Measurements from ENCODE around the gene GNE.
A peak's percentile ranks its signal among the peaks of the same experiment; 100 is the strongest.
"Not testable (repeated sequence)": the region's sequence is repeated elsewhere in the genome, so short reads cannot be mapped to it uniquely, and the experiment has no call there.

Gene GNE, protein sequence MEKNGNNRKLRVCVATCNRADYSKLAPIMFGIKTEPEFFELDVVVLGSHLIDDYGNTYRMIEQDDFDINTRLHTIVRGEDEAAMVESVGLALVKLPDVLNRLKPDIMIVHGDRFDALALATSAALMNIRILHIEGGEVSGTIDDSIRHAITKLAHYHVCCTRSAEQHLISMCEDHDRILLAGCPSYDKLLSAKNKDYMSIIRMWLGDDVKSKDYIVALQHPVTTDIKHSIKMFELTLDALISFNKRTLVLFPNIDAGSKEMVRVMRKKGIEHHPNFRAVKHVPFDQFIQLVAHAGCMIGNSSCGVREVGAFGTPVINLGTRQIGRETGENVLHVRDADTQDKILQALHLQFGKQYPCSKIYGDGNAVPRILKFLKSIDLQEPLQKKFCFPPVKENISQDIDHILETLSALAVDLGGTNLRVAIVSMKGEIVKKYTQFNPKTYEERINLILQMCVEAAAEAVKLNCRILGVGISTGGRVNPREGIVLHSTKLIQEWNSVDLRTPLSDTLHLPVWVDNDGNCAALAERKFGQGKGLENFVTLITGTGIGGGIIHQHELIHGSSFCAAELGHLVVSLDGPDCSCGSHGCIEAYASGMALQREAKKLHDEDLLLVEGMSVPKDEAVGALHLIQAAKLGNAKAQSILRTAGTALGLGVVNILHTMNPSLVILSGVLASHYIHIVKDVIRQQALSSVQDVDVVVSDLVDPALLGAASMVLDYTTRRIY

DNA sequence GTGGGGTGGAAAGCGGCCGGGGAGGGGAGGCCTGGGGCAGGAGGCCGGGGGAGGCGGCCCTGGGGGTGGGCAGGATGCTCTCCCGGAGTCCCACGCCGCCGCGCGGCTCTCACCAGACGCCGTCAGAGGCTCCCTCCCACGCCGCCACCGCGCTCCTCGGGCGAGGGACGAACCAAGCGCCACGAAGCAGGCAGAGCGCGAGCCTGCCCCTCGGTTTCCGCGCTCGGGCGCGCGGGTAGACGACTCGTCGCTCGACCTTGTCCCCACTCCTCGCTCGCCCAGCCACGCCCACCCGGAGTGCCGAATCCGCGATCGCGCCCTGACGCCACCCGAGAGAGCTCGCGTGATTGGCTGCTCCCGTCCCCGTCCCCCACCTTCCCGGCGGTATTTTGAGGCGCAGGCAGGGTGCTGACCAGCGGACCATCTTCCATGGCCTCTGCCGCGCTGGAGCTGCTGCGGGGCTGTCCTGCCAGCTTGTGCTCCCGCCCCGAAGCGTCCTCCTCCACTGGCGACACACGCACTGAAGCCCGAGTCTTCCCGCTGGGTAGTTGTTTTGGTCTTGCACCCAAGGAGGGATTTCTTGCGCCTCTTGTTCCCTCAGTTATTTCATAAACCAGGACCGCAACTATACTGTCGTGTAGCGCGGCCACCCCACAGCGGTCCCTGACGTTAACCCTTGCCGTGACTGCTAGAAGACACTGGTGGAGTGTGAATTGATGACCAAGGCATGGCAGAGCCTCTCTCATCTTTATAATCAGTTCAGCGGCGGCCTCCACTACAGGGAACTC lies at the start of gene GNE:
Gene GNE, minus strand, starts transcription at position 241 of the 788 bp plus-strand sequence. CDS start 9,093 bp downstream, outside the sequence.
- H3K27ac ChIP-seq: peak within 1 kb of the TSS; percentile 71
- peaks cover 16% of the 10 kb centered on the region for H3K4me1 ChIP-seq
- peak within 1 kb of the TSS; percentile 77 for H3K9ac ChIP-seq
- no peak for TF ChIP-seq Cebpa-rat (IDR thresholded peaks at IDR 0.05)
- H3K27me3 ChIP-seq: no peaks in the 10 kb centered on the region
- H3K4me3 ChIP-seq: peak within 1 kb of the TSS; percentile 71
- H4K20me1 ChIP-seq: peaks cover 30% of the 10 kb centered on the region
- H3K36me3 ChIP-seq: peaks cover 9% of the 10 kb centered on the region; the same call in 1 of the 2 replicates
- H3K9me3 ChIP-seq: no peaks in the 10 kb centered on the region
- H3K4me2 ChIP-seq: peak within 1 kb of the TSS; percentile 83

DNA sequence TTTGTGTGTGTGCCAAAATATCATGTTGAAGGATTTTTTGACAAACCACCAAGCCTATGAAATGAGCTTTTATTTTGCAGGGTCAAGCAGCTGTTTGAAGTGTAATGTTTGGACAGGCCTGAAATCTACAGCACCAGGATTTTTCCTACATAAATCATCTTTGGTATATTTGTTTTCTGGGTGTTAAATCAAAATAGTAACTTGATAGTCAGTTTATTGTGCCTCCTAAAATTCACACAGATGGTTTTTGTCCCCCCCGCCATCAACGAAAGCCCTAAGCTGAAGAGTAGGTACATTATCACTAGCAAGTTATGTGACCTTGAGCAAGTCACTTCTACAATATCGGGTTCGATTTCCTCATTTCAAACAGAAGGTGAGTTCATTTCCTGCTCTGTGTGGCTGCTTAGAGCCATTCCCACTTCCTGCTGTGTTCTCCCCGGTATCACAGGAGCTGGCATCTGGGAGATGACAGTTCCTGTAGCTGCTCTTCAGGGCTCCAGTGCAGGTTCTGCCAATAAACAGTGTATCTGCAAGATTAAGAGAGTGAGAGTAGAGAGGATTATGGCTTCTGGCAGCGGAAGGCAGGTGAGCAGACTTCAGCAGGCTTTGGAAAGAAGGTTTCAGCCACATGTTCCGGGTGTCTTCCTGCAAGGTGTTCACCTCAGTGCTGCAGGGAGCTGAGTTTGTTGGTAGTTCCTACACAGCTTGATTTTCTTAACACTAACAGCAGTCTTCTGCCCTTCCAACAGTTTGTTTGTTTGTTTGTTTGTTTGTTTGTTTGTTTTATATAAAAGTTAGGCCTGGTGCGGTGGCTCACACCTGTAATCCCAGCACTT lies 48.4 kb upstream of the GNE start:
- Histone ChIP-seq H3K27me3 (no peaks in the 10 kb centered on the region), H3K9ac (no peak overlapping the region), H3K4me3 (no peak overlapping the region), H4K20me1 (no peaks in the 10 kb centered on the region), H3K36me3 (no peaks in the 10 kb centered on the region), H3K4me2 (no peak overlapping the region), H3K9me3 (no peaks in the 10 kb centered on the region), H3K27ac (no peak overlapping the region), H3K4me1 (no peaks in the 10 kb centered on the region)
- TF ChIP-seq Cebpa-rat (IDR thresholded peaks at IDR 0.05): no peak

DNA sequence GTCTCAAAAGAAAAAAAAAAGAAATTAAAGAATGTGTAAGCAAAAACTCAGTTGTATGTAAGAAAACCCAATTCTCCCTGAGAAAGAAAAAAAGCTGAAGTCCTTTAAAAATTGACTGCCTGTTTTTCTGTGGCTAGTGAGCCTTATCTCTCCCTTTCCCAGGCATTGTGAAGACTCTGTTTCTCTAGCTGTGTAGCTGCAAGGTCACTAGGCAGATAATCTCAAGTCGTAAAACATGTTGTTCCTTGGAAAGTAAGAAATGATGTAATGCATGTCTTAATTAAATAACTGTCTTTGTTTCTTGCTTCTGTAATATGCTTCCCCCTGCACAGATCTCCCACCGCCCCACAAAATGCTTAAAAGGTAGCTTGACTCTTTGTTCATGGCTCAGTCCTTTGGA lies 46.1 kb upstream of the GNE start:
- H3K4me1 ChIP-seq, H3K9ac ChIP-seq, H3K4me2 ChIP-seq, H3K9me3 ChIP-seq, H3K27me3 ChIP-seq, H3K27ac ChIP-seq, H4K20me1 ChIP-seq, H3K4me3 ChIP-seq, H3K36me3 ChIP-seq: not testable (repeated sequence)

GRCh38 chr9:36301227-36301626 lies 43.0 kb upstream of the GNE start:
- H3K4me3 ChIP-seq: no peak overlapping the region

GRCh38 chr9:36298566-36298965 lies 40.3 kb upstream of the GNE start:
- Histone ChIP-seq H3K9me3 (no peaks in the 10 kb centered on the region), H3K4me3 (no peak overlapping the region), H3K4me2 (no peak overlapping the region), H3K4me1 (no peaks in the 10 kb centered on the region), H3K27ac (no peak overlapping the region), H3K9ac (no peak overlapping the region), H4K20me1 (no peaks in the 10 kb centered on the region), H3K27me3 (no peaks in the 10 kb centered on the region), H3K36me3 (no peaks in the 10 kb centered on the region)
- TF ChIP-seq Cebpa-rat (IDR thresholded peaks at IDR 0.05): no peak

More at GRCh38 chr9:36301227-36301626, 43.0 kb upstream of the GNE start:
- Histone ChIP-seq H3K9ac (no peak overlapping the region), H3K4me2 (no peak overlapping the region), H4K20me1 (no peaks in the 10 kb centered on the region), H3K9me3 (no peaks in the 10 kb centered on the region), H3K36me3 (no peaks in the 10 kb centered on the region), H3K27ac (no peak overlapping the region), H3K4me1 (no peaks in the 10 kb centered on the region), H3K27me3 (no peaks in the 10 kb centered on the region)
- no peak for TF ChIP-seq Cebpa-rat (IDR thresholded peaks at IDR 0.05)

- H3K9me3 ChIP-seq: no peaks in the 10 kb centered on the region
- H3K27me3 ChIP-seq: no peaks in the 10 kb centered on the region
- H3K4me3 ChIP-seq: no peak overlapping the region
- H3K27ac ChIP-seq: no peak overlapping the region
- no peak overlapping the region for H3K4me2 ChIP-seq
- no peak for TF ChIP-seq Cebpa-rat (IDR thresholded peaks at IDR 0.05)
- no peaks in the 10 kb centered on the region for H3K4me1 ChIP-seq
- no peaks in the 10 kb centered on the region for H4K20me1 ChIP-seq
- no peaks in the 10 kb centered on the region for H3K36me3 ChIP-seq
- no peak overlapping the region for H3K9ac ChIP-seq
Measured at GRCh38 chr9:36297798-36298197, 39.5 kb upstream of the GNE start.

DNA sequence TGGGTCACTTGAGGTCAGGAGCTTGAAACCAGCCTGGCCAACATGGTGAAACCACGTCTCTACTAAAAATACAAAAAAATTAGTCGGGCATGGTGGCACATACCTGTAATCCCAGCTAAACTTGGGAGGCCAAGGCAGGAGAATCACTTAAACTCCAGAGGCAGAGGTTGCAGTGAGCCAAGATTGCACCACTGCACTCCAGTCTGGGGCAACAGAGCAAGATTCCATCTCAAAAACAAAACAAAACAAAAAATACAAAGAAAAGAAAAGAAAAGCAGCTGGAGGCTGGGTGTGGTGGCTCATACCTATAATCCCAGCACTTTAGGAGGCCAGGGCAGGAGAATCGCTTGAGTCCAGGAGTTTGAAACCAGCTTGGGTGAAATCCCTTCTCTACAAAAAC lies 36.7 kb upstream of the GNE start:
- H3K4me3 ChIP-seq, H3K36me3 ChIP-seq, H3K9ac ChIP-seq, H3K27me3 ChIP-seq, H3K4me2 ChIP-seq, H3K4me1 ChIP-seq, H3K9me3 ChIP-seq, H4K20me1 ChIP-seq, H3K27ac ChIP-seq: not testable (repeated sequence)

DNA sequence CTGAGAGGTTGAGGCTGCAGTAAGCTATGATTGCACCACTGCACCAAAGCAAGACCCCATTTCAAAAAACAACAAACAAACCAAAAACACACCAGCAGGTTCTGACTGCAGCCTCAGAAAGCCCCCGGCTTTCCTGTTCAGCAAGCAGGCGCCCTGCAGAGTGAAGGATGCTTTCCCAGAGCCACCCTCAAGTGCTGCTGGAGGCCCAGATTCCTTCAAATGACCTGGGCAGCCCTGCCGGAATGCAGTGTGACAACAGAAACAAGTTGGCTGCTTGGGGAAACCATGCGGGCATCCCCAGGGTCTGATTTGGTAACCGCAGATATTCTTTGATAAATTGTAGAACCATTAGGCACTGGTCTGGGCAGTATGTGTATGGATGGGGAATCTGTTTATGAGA lies 35.7 kb upstream of the GNE start:
- Histone ChIP-seq H3K9ac (no peak overlapping the region), H3K4me3 (no peak overlapping the region), H4K20me1 (no peaks in the 10 kb centered on the region), H3K4me1 (no peaks in the 10 kb centered on the region), H3K27me3 (no peaks in the 10 kb centered on the region), H3K27ac (no peak overlapping the region), H3K4me2 (no peak overlapping the region), H3K36me3 (no peaks in the 10 kb centered on the region), H3K9me3 (no peaks in the 10 kb centered on the region)
- TF ChIP-seq Cebpa-rat (IDR thresholded peaks at IDR 0.05): no peak

DNA sequence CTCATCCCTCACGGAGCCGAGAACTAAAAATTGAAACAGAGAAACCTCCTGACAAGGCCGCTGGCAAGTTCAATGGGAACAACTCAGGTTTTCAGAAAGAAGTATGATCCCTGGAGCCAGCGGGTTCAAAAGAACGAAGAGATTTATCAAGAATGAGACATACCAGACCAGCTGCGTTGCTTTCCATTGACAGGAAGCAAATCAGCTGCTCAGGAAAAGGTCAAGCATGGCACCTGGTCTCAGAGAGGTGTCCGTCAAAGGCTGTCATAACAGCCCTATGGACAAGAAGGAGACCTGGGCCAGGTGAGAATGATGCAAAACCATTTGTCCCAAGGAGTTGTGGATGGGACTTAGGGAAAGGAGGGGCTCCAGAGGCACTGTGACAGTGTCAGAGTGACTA lies 34.9 kb upstream of the GNE start:
- no peaks in the 10 kb centered on the region for H4K20me1 ChIP-seq
- H3K4me1 ChIP-seq: no peaks in the 10 kb centered on the region
- no peak overlapping the region for H3K27ac ChIP-seq
- no peaks in the 10 kb centered on the region for H3K27me3 ChIP-seq
- H3K9ac ChIP-seq: no peak overlapping the region
- H3K4me3 ChIP-seq: no peak overlapping the region
- no peaks in the 10 kb centered on the region for H3K9me3 ChIP-seq
- H3K36me3 ChIP-seq: no peaks in the 10 kb centered on the region
- no peak overlapping the region for H3K4me2 ChIP-seq
- TF ChIP-seq Cebpa-rat (IDR thresholded peaks at IDR 0.05): no peak

All from BLaER1 (cell line).